Sigmoid colon (tissue), 7 donors: ENCODE measurements around the gene CBLN2. TPM values are rescaled to one million over a fixed set of nuclear protein-coding genes. Genes with fewer than 3 reads are reported as not detected.

Experiments
- DNase-seq: peaks from one replicate; pipeline ENCODE4 v3.0.0-alpha.2; 2019
- H3K27ac ChIP-seq, 4 donors: fragments of 200-600 bp; sonication (generic); one replicate each; pipeline ENCODE4 v1.5.1; 2016 to 2019; ENCODE audit warnings: mild to moderate bottlenecking in 1 of 4
- H3K27me3 ChIP-seq, 3 donors: fragments of 200-600 bp; sonication (generic); one replicate each; pipeline ENCODE4 v1.5.1; 2019; ENCODE audit warnings: mild to moderate bottlenecking in 1 of 3
- H3K36me3 ChIP-seq, 4 donors: fragments of 200-600 bp; sonication (generic); one replicate each; pipeline ENCODE4 v1.5.1; 2016 to 2019
- H3K4me1 ChIP-seq, 4 donors: fragments of 200-600 bp; sonication (generic); one replicate each; pipeline ENCODE4 v1.5.1; 2017 to 2019
- H3K4me3 ChIP-seq, 4 donors: fragments of 200-600 bp; sonication (generic); one replicate each; pipeline ENCODE4 v1.5.1; 2017 to 2019; ENCODE audit warnings: mild to moderate bottlenecking in 2 of 4, moderate library complexity in 1 of 4
- H3K9me3 ChIP-seq, 4 donors: fragments of 200-600 bp in 3 of 4; sonication (generic) in 3 of 4; one replicate each; pipeline versions ENCODE4 v1.5.1 to v1.6.1; 2013 to 2019
- EP300 ChIP-seq, 4 donors: sonication (generic); formaldehyde crosslinking; IDR thresholded peaks; one replicate each; pipeline ENCODE4 v1.6.1; 2017; ENCODE audit warnings: antibody characterized with exemption in 4 of 4
- POLR2A ChIP-seq, 2 donors: fragments of 450-650 bp; IDR thresholded peaks; one replicate each; pipeline ENCODE4 v1.6.1; 2016; ENCODE audit warnings: antibody characterized with exemption in 2 of 2, mild to moderate bottlenecking in 2 of 2, moderate library complexity in 2 of 2
- POLR2AphosphoS5 ChIP-seq, 4 donors: sonication (generic); formaldehyde crosslinking; IDR thresholded peaks; one replicate each; pipeline ENCODE4 v1.6.1; 2017; ENCODE audit warnings: antibody characterized with exemption in 4 of 4
- WGBS, 2 donors: extraction: QIAGEN DNeasy Blood & Tissue Kit; methylation state at CpG; one replicate each; pipeline ENCODE4 v1.1.7; 2013; 5-methylcytosine and 5-hydroxymethylcytosine counted together
- intact Hi-C: fragments of 100-400 bp; cut with DNase I; formaldehyde crosslinking; loops from one replicate; pipeline ENCODE4 v1.15.1; 2023
- polyA plus RNA-seq, 3 donors: library from polyadenylated mRNA; stranded (reverse); fragments of 200-250 nt; gene quantifications; one replicate each; pipeline ENCODE4 v1.2.3, GENCODE V29; 2013
- total RNA-seq, 4 donors: library from RNA; depleted of rRNA; stranded (reverse); fragments of >200 nt; gene quantifications; one replicate each; pipeline ENCODE4 v1.1.0, GENCODE V29; 2016
- TF ChIP-seq, protein P1 (sequence below), 4 experiments: fragments of 450-650 bp in 3 of 4; fragments of 200-600 bp in 1 of 4; IDR thresholded peaks; one replicate each; pipeline ENCODE4 v1.5.1; 2016 to 2019; ENCODE audit warnings: antibody characterized with exemption in 4 of 4, mild to moderate bottlenecking in 3 of 4, moderate library complexity in 2 of 4
- donor health status: healthy with polysubstance abuse.
- donor health status: Bipolar disorder and iron deficiency.
- donor health status: healthy.

Gene CBLN2
- total and polyA plus RNA-seq, 7 donors, result 0.16 to 6.4 (median 2.7) TPM; not detected in 1

DNA sequence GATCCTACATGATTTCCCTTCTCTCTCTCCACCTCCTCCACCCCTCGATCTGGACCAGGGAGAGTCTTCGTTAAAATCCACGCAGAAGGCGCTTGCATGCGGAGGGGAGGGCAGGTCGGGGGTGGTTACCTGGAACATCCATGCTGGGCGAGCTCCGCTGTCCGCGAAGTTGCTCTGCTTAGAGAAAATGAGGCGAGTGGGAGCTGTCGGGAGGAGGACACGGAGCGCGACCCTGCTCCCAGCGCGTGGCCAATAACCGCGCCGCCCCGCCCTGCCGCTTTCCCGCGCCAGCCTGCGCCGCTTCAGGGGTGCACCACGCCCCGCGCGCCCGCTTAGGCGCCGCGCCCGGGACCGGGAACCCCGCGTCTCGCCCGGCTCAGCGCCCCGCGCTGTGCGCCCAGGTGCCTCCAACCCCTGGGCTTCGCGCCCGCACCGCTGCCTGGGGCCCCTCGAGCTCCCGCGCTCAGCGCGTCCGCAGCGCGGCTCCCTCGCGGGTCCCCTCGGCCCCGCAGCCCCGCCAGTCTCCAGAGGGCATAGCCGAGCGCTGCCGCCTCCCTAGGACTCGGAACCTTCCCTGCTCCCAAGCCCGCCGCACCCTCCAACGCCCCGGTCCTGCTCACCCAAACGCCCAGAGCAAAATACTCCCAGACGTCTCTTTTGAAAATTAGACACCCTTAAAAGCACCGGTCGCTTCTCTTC is 636 bp downstream of the CBLN2 start:
- no peak for TF ChIP-seq EP300 (IDR thresholded peaks at IDR 0.05)
- TF ChIP-seq, protein P1, sequence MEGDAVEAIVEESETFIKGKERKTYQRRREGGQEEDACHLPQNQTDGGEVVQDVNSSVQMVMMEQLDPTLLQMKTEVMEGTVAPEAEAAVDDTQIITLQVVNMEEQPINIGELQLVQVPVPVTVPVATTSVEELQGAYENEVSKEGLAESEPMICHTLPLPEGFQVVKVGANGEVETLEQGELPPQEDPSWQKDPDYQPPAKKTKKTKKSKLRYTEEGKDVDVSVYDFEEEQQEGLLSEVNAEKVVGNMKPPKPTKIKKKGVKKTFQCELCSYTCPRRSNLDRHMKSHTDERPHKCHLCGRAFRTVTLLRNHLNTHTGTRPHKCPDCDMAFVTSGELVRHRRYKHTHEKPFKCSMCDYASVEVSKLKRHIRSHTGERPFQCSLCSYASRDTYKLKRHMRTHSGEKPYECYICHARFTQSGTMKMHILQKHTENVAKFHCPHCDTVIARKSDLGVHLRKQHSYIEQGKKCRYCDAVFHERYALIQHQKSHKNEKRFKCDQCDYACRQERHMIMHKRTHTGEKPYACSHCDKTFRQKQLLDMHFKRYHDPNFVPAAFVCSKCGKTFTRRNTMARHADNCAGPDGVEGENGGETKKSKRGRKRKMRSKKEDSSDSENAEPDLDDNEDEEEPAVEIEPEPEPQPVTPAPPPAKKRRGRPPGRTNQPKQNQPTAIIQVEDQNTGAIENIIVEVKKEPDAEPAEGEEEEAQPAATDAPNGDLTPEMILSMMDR (IDR thresholded peaks at IDR 0.05), result no peak
- TF ChIP-seq POLR2A (IDR thresholded peaks at IDR 0.05), result no peak
- no peak for TF ChIP-seq POLR2AphosphoS5 (IDR thresholded peaks at IDR 0.05)
- Histone ChIP-seq H3K4me3 (peak overlapping the region in 3 of 4 donors; percentile 28 to 42 (median 34)), H3K27me3 (peaks cover 24 to 73% (median 31%) of the 10 kb centered on the region in 3 donors), H3K9me3 (no peaks in the 10 kb centered on the region), H3K36me3 (no peaks in the 10 kb centered on the region), H3K27ac (no peak overlapping the region), H3K4me1 (peaks cover 0 to 31% (median 26%) of the 10 kb centered on the region in 4 donors)
- intact Hi-C loops, result loop anchor here (5.0 kb wide), 1 partner anchor 1611 kb away; no protein-coding TSS in a partner anchor
- 3 to 6% methylated on average over 73 of the region's 73 CpGs for whole genome bisulfite sequencing, 2 donors
- no peak for DNase-seq

DNA sequence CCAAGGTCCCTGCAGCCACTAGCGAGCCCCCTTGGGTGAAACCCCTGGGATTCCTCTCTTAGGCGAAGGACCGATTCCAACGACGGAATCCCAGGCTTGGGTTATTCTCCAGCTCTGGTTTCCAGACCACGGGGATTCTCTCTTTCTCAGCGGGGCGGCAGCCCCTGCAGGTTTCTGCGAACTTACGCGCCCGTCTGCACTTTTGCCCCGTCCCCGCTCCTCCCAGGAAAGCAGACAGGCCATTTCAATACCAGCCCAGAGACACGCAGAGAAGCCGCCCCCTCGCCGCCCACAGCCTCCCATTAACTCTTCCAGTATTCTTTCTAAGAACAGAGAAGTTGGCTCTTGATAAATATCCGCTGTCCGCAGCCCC is 1.2 kb downstream of the CBLN2 start:
- no peak for DNase-seq
- no peak for TF ChIP-seq POLR2A (IDR thresholded peaks at IDR 0.05)
- TF ChIP-seq EP300 (IDR thresholded peaks at IDR 0.05), result no peak
- TF ChIP-seq POLR2AphosphoS5 (IDR thresholded peaks at IDR 0.05), result no peak
- TF ChIP-seq, protein P1 (IDR thresholded peaks at IDR 0.05), result no peak
- intact Hi-C loops, result loop anchor here (5.0 kb wide), 1 partner anchor 1611 kb away; no protein-coding TSS in a partner anchor
- Histone ChIP-seq H3K4me1 (peaks cover 0 to 31% (median 26%) of the 10 kb centered on the region in 4 donors), H3K36me3 (no peaks in the 10 kb centered on the region), H3K27ac (no peak overlapping the region), H3K9me3 (no peaks in the 10 kb centered on the region), H3K4me3 (peak overlapping the region in 3 of 4 donors; percentile 28 to 42 (median 34)), H3K27me3 (peaks cover 24 to 75% (median 31%) of the 10 kb centered on the region in 3 donors)
- WGBS, 2 donors, result 2 to 6% methylated on average over 20 of the region's 20 CpGs

DNA sequence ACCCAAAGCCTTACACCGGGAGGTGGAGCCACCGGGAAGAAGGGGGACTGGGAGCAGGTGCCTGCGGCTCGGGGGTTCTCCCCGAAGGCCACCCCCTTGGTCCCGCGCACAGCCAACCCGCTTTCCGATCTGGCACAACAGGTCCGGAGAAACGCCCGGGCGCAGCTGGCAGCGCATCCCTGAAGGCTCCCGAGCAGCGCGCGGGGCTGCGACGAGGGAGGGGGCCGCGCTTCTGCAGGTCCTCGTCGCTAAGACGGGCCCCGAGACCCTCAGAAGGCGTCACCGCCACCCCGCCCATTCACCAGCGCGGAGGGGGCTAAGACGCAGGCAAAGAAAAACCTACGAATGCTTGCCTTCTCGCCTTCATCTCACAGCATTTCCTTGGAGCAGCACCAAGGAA is 1.8 kb downstream of the CBLN2 start:
- WGBS, 2 donors, result 3 to 8% methylated on average over 34 of the region's 34 CpGs
- no peaks in the 10 kb centered on the region for H3K9me3 ChIP-seq
- H3K36me3 ChIP-seq, result no peaks in the 10 kb centered on the region
- no peak overlapping the region for H3K27ac ChIP-seq
- DNase-seq, result no peak
- no peak for TF ChIP-seq POLR2A (IDR thresholded peaks at IDR 0.05)
- TF ChIP-seq POLR2AphosphoS5 (IDR thresholded peaks at IDR 0.05), result no peak
- TF ChIP-seq, protein P1 (IDR thresholded peaks at IDR 0.05), result no peak
- no peak for TF ChIP-seq EP300 (IDR thresholded peaks at IDR 0.05)
- intact Hi-C loops, result loop anchor here (5.0 kb wide), 1 partner anchor 1610 kb away; no protein-coding TSS in a partner anchor
- H3K4me1 ChIP-seq, result peaks cover 0 to 31% (median 26%) of the 10 kb centered on the region in 4 donors
- H3K27me3 ChIP-seq, result peaks cover 24 to 79% (median 31%) of the 10 kb centered on the region in 3 donors
- peak overlapping the region in 3 of 4 donors; percentile 14 to 30 (median 18) for H3K4me3 ChIP-seq

DNA sequence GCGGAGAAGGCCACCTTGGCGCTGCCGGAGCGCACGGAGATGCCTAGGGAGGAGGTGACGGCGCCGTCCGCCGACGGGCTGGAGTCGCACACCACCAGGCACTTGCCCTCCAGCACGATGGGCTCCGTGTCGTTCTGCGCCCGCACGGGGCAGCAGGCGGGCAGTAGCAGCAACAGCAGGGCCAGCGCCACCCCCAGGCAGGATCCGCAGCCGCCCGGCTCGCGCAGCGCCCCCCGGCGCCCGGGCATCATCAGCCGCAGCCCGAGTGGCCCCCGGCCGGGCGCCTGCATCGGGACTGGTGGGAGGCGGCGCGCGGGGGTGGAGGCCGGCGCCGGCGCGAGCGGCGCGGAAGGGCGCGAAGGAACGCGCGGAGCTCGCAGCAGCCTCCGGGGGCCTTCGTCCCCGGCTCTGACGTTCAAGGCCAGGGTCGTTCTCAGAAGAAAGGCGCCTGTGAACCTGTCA is 2.2 kb downstream of the CBLN2 start:
- DNase-seq, result no peak
- no peak overlapping the region for H3K27ac ChIP-seq
- H3K9me3 ChIP-seq, result no peaks in the 10 kb centered on the region
- peaks cover 24 to 79% (median 31%) of the 10 kb centered on the region in 3 donors for H3K27me3 ChIP-seq
- H3K4me1 ChIP-seq, result peaks cover 0 to 31% (median 26%) of the 10 kb centered on the region in 4 donors
- peak overlapping the region in 3 of 4 donors; percentile 14 to 30 (median 18) for H3K4me3 ChIP-seq
- TF ChIP-seq POLR2AphosphoS5 (IDR thresholded peaks at IDR 0.05) (no peak), POLR2A (IDR thresholded peaks at IDR 0.05) (no peak), EP300 (IDR thresholded peaks at IDR 0.05) (no peak)
- TF ChIP-seq, protein P1 (IDR thresholded peaks at IDR 0.05), result no peak
- no peaks in the 10 kb centered on the region for H3K36me3 ChIP-seq
- 3 to 15% methylated on average over 59 of the region's 59 CpGs for WGBS, 2 donors
- intact Hi-C loops, result loop anchor here (5.0 kb wide), 1 partner anchor 1610 kb away; no protein-coding TSS in a partner anchor
